Measurements from ENCODE around the gene KCNAB2. TPM values are rescaled to one million over a fixed set of nuclear protein-coding genes. Genes with fewer than 3 reads are reported as not detected.

Gene KCNAB2
- total RNA-seq, 1 experiment from 2014 or later: 10.3 TPM

- POLR2A ChIA-PET: no interaction called here
- H3K4me3 Mint-ChIP-seq: no peak overlapping the region
- no peak for DNase-seq (ENCODE audit: low spot score)
- H3K27me3 Mint-ChIP-seq (ENCODE audit: low read depth): no peaks in the 10 kb centered on the region; the same call in 1 of the 2 replicates
- CTCF ChIA-PET: interaction anchor here (0.6 to 3.2 kb wide), 4 partner anchors 15 to 405 kb away, joined by 3 to 17 read pairs (median 4); no protein-coding TSS in a partner anchor
- no peaks in the 10 kb centered on the region for H3K36me3 Mint-ChIP-seq
- H3K9me3 Mint-ChIP-seq: no peaks in the 10 kb centered on the region
- no peaks in the 10 kb centered on the region for H3K4me1 Mint-ChIP-seq
- no peak overlapping the region for H3K27ac Mint-ChIP-seq
- ATAC-seq: no peak
- no peak for TF ChIP-seq CDX4 (CRISPR knock-in tag; IDR thresholded peaks at IDR 0.05; ENCODE audit: borderline replicate concordance)
- TF ChIP-seq, protein P1, sequence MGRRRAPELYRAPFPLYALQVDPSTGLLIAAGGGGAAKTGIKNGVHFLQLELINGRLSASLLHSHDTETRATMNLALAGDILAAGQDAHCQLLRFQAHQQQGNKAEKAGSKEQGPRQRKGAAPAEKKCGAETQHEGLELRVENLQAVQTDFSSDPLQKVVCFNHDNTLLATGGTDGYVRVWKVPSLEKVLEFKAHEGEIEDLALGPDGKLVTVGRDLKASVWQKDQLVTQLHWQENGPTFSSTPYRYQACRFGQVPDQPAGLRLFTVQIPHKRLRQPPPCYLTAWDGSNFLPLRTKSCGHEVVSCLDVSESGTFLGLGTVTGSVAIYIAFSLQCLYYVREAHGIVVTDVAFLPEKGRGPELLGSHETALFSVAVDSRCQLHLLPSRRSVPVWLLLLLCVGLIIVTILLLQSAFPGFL (CRISPR knock-in tag; IDR thresholded peaks at IDR 0.05; ENCODE audit: borderline replicate concordance): no peak
- TF ChIP-seq ZMAT4 (CRISPR knock-in tag; IDR thresholded peaks at IDR 0.05): no peak
- TF ChIP-seq MLX (CRISPR knock-in tag; IDR thresholded peaks at IDR 0.05): no peak
- TF ChIP-seq NFYB (CRISPR knock-in tag; conservative IDR thresholded peaks at IDR 0.05; ENCODE audit: low read depth): no peak
- no peak for TF ChIP-seq ZNF232 (CRISPR knock-in tag; IDR thresholded peaks at IDR 0.05)
- no peak for TF ChIP-seq OVOL2 (CRISPR knock-in tag; IDR thresholded peaks at IDR 0.05; ENCODE audit: borderline replicate concordance)
- no peak for TF ChIP-seq HMGA2 (CRISPR knock-in tag; IDR thresholded peaks at IDR 0.05)
- TF ChIP-seq ZNF121 (CRISPR knock-in tag; IDR thresholded peaks at IDR 0.05): no peak
- no peak for TF ChIP-seq ZBTB21 (CRISPR knock-in tag; IDR thresholded peaks at IDR 0.05; ENCODE audit: borderline replicate concordance)
- no peak for TF ChIP-seq ERG (CRISPR knock-in tag; IDR thresholded peaks at IDR 0.05)
- no peak for TF ChIP-seq NR1H2 (CRISPR knock-in tag; IDR thresholded peaks at IDR 0.05)
- no peak for TF ChIP-seq PRRX2 (CRISPR knock-in tag; IDR thresholded peaks at IDR 0.05)
- no peak for TF ChIP-seq TEAD1 (CRISPR knock-in tag; IDR thresholded peaks at IDR 0.05)
- TF ChIP-seq SMAD3 (CRISPR knock-in tag; IDR thresholded peaks at IDR 0.05; ENCODE audit: borderline replicate concordance): no peak
Observed at GRCh38 chr1:6009120-6010040, 36.3 kb upstream of the KCNAB2 start.

- Mint-ChIP-seq H3K27me3 (ENCODE audit: low read depth) (no peaks in the 10 kb centered on the region; the same call in 1 of the 2 replicates), H3K9me3 (no peaks in the 10 kb centered on the region), H3K4me3 (no peak overlapping the region), H3K4me1 (no peaks in the 10 kb centered on the region), H3K36me3 (no peaks in the 10 kb centered on the region), H3K27ac (no peak overlapping the region)
- TF ChIP-seq TEAD4 (CRISPR knock-in tag; IDR thresholded peaks at IDR 0.05): no peak
- CTCF ChIA-PET: interaction anchor here (0.6 to 2.1 kb wide), 6 partner anchors 12 to 72 kb away, joined by 3 to 9 read pairs (median 4); no protein-coding TSS in a partner anchor
- ATAC-seq: peak; percentile 44
- no peak for DNase-seq (ENCODE audit: low spot score)
- POLR2A ChIA-PET: no interaction called here
Observed at GRCh38 chr1:6010554-6010953, 35.1 kb upstream of the KCNAB2 start.

Data from WTC11 (cell line).